GM10847 (cell line): ENCODE measurements around the gene DBP.

ENCODE experiments used
- POLR2A ChIP-seq: IDR thresholded peaks from 2 replicates; pipeline ENCODE4 v1.6.1; 2011; ENCODE audit not compliant: insufficient read length; ENCODE audit errors: extremely low read depth

DBP gene

GRCh38 chr19:48595171-48595570 lies 42.0 kb downstream of the DBP start:
- no peak for TF ChIP-seq POLR2A

- TF ChIP-seq POLR2A: no peak
Measured at GRCh38 chr19:48591021-48591420, 46.2 kb downstream of the DBP start.

DNA sequence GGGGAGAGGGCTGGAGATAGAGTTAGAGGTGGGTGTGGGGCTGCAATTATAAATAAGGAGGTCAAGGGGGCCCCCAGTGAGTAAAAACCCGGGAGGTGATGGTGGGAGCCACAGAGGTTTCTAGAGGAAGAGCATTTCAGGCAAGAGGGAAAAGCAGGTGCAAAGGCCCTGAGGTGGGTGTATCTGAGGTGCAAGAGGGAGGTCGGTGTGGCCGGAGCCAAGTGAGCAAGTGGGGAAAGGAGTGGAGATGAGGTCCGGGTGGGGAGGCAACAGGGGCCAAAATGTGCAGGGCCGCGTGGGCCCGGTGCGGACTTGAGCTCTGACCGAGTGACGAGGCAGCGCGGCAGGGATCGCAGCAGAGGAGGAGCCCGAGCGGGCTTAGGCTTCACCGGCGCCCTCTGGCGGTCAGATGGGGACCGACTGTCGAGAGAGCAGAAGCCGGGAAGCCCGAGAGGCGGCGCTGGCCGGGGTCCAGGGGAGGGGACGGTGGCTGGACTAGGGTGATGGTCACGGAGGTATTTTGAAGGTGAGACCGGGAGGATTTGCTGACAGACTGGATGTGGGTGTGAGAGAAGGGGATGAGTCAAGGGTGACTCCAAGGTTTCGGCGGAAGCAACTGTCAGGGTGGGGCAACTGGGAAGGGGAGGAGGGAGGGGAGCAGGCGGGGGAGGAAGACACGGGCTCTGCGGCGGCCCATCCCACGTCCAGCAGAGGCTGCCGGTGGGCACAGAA lies 48.3 kb downstream of the DBP start:
- no peak for TF ChIP-seq POLR2A

DNA sequence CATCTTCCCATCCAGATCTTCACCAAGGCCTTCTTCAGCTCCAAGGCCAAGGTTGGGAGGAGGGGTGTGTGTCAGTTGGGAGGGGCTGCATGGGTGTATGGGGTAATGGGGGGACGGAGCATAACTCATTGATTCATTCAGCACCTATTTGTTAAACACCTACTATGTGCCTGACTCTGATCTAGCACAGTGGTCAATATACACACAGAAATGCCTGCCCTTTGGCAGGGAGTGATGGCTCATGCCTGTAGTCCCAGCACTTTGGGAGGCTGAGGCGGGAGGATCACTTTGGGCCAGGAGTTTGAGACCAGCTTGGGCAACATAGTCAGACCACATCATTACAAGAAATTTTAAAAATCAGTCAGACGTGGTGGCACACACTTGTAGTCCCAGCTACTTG lies 49.8 kb downstream of the DBP start:
- TF ChIP-seq POLR2A: no peak

GRCh38 chr19:48582168-48582567 lies 55.0 kb downstream of the DBP start:
- no peak for TF ChIP-seq POLR2A
